DOHH2 (cell line): Measurements from ENCODE around the gene C1orf141.

ENCODE experiments used
- H3F3A ChIP-seq: fragments of 200-600 bp; sonication (generic), shearing (Covaris generic); 2 replicates; pipeline ENCODE4 v1.6.0; 2016; ENCODE audit warnings: antibody characterized with exemption, mild to moderate bottlenecking; ENCODE audit not compliant: control insufficient read depth, insufficient read depth
- H3K27ac ChIP-seq: fragments of 200-600 bp; sonication (generic); 2 replicates; pipeline ENCODE4 v1.5.1; 2014; ENCODE audit warnings: low read depth, mild to moderate bottlenecking, low read length, moderate library complexity
- H3K27me3 ChIP-seq: fragments of 200-600 bp; sonication (generic); 2 replicates; pipeline ENCODE4 v1.6.1; 2014; ENCODE audit warnings: mild to moderate bottlenecking, low read length, mixed read lengths; ENCODE audit not compliant: control insufficient read depth
- H3K36me3 ChIP-seq: fragments of 200-600 bp; sonication (generic); 2 replicates; pipeline ENCODE4 v1.6.1; 2014; ENCODE audit warnings: mild to moderate bottlenecking, low read length, moderate library complexity, mixed read lengths; ENCODE audit not compliant: control insufficient read depth
- H3K4me1 ChIP-seq: fragments of 200-600 bp; sonication (generic); 2 replicates; pipeline ENCODE4 v1.6.1; 2014; ENCODE audit warnings: mild to moderate bottlenecking, low read length, mixed read lengths; ENCODE audit not compliant: control insufficient read depth
- H3K4me2 ChIP-seq: fragments of 200-600 bp; sonication (generic); 2 replicates; pipeline ENCODE4 v1.6.0; 2014; ENCODE audit warnings: mild to moderate bottlenecking, low read length, moderate library complexity
- H3K4me3 ChIP-seq: fragments of 200-600 bp; sonication (generic); 2 replicates; pipeline ENCODE4 v1.5.1; 2014; ENCODE audit warnings: mild to moderate bottlenecking, low read length, mixed read lengths
- H3K79me2 ChIP-seq: fragments of 200-600 bp; sonication (generic); 2 replicates; pipeline ENCODE4 v1.6.1; 2014; ENCODE audit warnings: mild to moderate bottlenecking, low read length, mixed read lengths; ENCODE audit not compliant: control insufficient read depth
- H3K9me2 ChIP-seq: fragments of 200-600 bp; sonication (generic); replicated peaks from 2 replicates; pipeline ENCODE4 v1.6.1; 2014; ENCODE audit warnings: mild to moderate bottlenecking, low read length, mixed read lengths; ENCODE audit not compliant: control insufficient read depth
- H3K9me3 ChIP-seq: fragments of 200-600 bp; sonication (generic); 2 replicates; pipeline ENCODE4 v1.6.1; 2014; ENCODE audit warnings: antibody characterized with exemption, low read length, mixed read lengths; ENCODE audit not compliant: control insufficient read depth, insufficient read depth
- H4K20me1 ChIP-seq: fragments of 200-600 bp; sonication (generic); 2 replicates; pipeline ENCODE4 v1.6.0; 2014; ENCODE audit warnings: low read depth, mild to moderate bottlenecking, antibody characterized with exemption, low read length, moderate library complexity; ENCODE audit not compliant: control insufficient read depth, insufficient read depth
- EZH2phosphoT487 ChIP-seq: fragments of 200-600 bp; sonication (generic); IDR thresholded peaks from 2 replicates; pipeline ENCODE4 v1.6.1; 2017; ENCODE audit warnings: borderline replicate concordance, mild to moderate bottlenecking, antibody characterized with exemption, low read length, moderate library complexity, mixed read lengths
- TF ChIP-seq, protein P1 (sequence below): fragments of 200-600 bp; sonication (generic); IDR thresholded peaks from one replicate; pipeline ENCODE4 v1.5.1; 2014; ENCODE audit warnings: antibody characterized with exemption, mild to moderate bottlenecking, low read depth, low read length; ENCODE audit not compliant: poor library complexity, severe bottlenecking

C1orf141 gene

DNA sequence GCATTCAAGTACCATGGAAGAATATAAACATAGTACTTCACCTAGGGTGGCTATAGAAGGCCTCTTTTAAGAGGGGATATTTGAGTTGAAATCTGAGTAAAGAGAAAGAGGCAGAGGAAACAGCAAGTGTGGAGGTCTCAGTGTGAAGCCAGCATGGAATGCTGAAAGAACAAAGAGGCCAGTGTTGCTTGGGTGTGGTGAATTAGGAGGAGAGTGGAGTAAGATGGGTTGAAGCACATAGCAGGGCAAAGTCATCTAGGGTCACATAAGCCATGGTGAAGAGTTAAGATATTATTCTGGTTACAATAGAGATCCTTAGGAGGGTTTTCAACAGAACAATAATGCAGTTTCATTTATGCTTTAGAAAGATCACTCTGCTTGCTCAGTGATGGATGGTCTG lies 37.5 kb downstream of the C1orf141 start:
- H3K27ac ChIP-seq = no peak overlapping the region
- no peak overlapping the region for H3K4me2 ChIP-seq
- no peaks in the 10 kb centered on the region for H3K9me3 ChIP-seq
- H3F3A ChIP-seq = no peaks in the 10 kb centered on the region
- no peaks in the 10 kb centered on the region for H3K27me3 ChIP-seq
- H3K4me1 ChIP-seq = peaks cover 35% of the 10 kb centered on the region
- H3K9me2 ChIP-seq = no peaks in the 10 kb centered on the region
- TF ChIP-seq, protein P1, sequence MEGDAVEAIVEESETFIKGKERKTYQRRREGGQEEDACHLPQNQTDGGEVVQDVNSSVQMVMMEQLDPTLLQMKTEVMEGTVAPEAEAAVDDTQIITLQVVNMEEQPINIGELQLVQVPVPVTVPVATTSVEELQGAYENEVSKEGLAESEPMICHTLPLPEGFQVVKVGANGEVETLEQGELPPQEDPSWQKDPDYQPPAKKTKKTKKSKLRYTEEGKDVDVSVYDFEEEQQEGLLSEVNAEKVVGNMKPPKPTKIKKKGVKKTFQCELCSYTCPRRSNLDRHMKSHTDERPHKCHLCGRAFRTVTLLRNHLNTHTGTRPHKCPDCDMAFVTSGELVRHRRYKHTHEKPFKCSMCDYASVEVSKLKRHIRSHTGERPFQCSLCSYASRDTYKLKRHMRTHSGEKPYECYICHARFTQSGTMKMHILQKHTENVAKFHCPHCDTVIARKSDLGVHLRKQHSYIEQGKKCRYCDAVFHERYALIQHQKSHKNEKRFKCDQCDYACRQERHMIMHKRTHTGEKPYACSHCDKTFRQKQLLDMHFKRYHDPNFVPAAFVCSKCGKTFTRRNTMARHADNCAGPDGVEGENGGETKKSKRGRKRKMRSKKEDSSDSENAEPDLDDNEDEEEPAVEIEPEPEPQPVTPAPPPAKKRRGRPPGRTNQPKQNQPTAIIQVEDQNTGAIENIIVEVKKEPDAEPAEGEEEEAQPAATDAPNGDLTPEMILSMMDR = no peak
- no peak for TF ChIP-seq EZH2phosphoT487
- no peaks in the 10 kb centered on the region for H3K36me3 ChIP-seq
- no peak overlapping the region for H3K4me3 ChIP-seq
- peaks cover 20% of the 10 kb centered on the region for H3K79me2 ChIP-seq
- H4K20me1 ChIP-seq = no peaks in the 10 kb centered on the region

DNA sequence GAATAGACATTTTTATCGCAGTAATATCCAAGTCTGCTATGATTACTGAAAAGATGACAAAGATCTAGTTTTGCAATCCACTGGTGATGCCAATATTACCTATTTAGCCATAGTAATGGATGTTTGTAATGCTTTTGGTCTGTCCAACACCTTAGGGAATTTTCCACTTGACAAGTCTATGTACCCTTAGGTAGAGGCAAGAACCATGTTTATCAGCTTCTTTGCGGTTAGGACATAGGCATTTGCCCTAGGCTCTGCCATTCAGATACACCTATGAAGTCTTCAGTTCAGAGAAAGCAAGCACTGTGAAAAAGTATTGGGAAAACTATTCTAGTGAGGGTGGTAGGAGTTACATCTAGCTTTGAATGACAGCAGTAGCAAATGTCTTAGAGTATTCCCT lies 40.6 kb downstream of the C1orf141 start:
- no peaks in the 10 kb centered on the region for H3K9me3 ChIP-seq
- H3K27ac ChIP-seq = no peak overlapping the region
- no peaks in the 10 kb centered on the region for H3K9me2 ChIP-seq
- H3K4me2 ChIP-seq = no peak overlapping the region
- H4K20me1 ChIP-seq = no peaks in the 10 kb centered on the region
- no peaks in the 10 kb centered on the region for H3F3A ChIP-seq
- no peaks in the 10 kb centered on the region for H3K36me3 ChIP-seq
- no peak for TF ChIP-seq EZH2phosphoT487
- TF ChIP-seq, protein P1 = no peak
- H3K27me3 ChIP-seq = no peaks in the 10 kb centered on the region
- no peak overlapping the region for H3K4me3 ChIP-seq
- peaks cover 4% of the 10 kb centered on the region for H3K4me1 ChIP-seq
- no peaks in the 10 kb centered on the region for H3K79me2 ChIP-seq

DNA sequence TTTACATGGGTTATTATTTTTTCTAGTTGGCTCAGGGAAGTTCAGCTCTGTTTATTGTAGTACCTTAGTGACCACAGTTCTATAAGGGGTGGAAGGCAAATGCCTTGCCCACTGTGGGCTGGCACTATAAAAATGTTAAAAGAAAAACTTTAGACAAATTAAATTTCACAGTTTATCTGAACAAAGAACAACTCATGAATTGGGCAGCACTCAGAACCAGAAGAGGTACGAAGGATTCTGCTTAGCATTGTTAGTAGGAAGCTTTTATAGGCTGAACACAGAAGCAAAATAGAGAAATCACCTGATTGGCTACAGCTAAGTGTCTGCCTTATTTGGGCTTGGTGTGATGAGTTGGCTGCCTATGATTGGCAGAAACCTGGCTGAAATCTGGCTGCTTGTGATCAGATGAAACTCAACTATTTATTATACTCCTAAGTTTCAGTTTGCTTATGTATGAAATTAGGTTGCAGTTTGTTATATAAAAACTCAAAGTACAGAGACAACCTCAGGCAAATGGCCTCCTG lies 45.0 kb downstream of the C1orf141 start:
- no peaks in the 10 kb centered on the region for H3K9me2 ChIP-seq
- no peaks in the 10 kb centered on the region for H3K27me3 ChIP-seq
- TF ChIP-seq EZH2phosphoT487 = no peak
- TF ChIP-seq, protein P1 = no peak
- H3K4me3 ChIP-seq = no peak overlapping the region
- no peaks in the 10 kb centered on the region; the same call in 1 of the 2 replicates for H3K9me3 ChIP-seq
- H3K4me2 ChIP-seq = no peak overlapping the region
- no peaks in the 10 kb centered on the region for H3K36me3 ChIP-seq
- H3K79me2 ChIP-seq = no peaks in the 10 kb centered on the region
- no peaks in the 10 kb centered on the region for H3F3A ChIP-seq
- no peak overlapping the region for H3K27ac ChIP-seq
- H4K20me1 ChIP-seq = no peaks in the 10 kb centered on the region
- H3K4me1 ChIP-seq = no peaks in the 10 kb centered on the region

DNA sequence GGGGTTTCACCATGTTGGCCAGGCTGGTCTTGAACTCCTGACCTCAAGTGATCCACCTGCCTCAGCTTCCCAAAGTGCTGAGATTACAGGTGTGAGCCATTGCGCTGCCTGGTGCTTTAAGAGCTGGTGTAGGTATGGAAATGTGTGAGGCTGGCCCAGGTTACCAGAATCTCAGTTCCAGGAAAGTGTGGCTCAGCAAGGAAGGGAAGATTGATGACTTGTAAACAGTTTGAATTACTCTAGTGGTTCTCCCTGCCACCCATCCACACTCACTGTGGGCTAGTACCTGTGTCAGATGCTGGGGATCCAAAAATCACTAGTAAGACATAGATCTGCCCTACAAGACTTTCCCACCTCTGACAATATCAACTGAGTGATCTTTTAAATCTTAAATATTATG lies 46.3 kb downstream of the C1orf141 start:
- no peaks in the 10 kb centered on the region for H3K79me2 ChIP-seq
- no peak overlapping the region for H3K4me3 ChIP-seq
- no peaks in the 10 kb centered on the region for H4K20me1 ChIP-seq
- TF ChIP-seq, protein P1 = no peak
- TF ChIP-seq EZH2phosphoT487 = no peak
- no peaks in the 10 kb centered on the region for H3K36me3 ChIP-seq
- H3K9me2 ChIP-seq = no peaks in the 10 kb centered on the region
- H3K4me1 ChIP-seq = no peaks in the 10 kb centered on the region
- no peaks in the 10 kb centered on the region for H3K27me3 ChIP-seq
- H3K27ac ChIP-seq = no peak overlapping the region
- no peaks in the 10 kb centered on the region; the same call in 1 of the 2 replicates for H3K9me3 ChIP-seq
- no peak overlapping the region for H3K4me2 ChIP-seq
- no peaks in the 10 kb centered on the region for H3F3A ChIP-seq
